HG02610 (cell line): Measurements from ENCODE around the gene AFF4.
"Not testable (repeated sequence)": the region's sequence is repeated elsewhere in the genome, so short reads cannot be mapped to it uniquely, and the experiment has no call there.

ENCODE experiments used
- ATAC-seq: cut with Tn5 transposase; IDR thresholded peaks from one replicate; pipeline ENCODE4 v1.9.1; 2021; ENCODE audit warnings: mild to moderate bottlenecking, moderate library complexity; ENCODE audit not compliant: unreplicated experiment

Gene AFF4, protein sequence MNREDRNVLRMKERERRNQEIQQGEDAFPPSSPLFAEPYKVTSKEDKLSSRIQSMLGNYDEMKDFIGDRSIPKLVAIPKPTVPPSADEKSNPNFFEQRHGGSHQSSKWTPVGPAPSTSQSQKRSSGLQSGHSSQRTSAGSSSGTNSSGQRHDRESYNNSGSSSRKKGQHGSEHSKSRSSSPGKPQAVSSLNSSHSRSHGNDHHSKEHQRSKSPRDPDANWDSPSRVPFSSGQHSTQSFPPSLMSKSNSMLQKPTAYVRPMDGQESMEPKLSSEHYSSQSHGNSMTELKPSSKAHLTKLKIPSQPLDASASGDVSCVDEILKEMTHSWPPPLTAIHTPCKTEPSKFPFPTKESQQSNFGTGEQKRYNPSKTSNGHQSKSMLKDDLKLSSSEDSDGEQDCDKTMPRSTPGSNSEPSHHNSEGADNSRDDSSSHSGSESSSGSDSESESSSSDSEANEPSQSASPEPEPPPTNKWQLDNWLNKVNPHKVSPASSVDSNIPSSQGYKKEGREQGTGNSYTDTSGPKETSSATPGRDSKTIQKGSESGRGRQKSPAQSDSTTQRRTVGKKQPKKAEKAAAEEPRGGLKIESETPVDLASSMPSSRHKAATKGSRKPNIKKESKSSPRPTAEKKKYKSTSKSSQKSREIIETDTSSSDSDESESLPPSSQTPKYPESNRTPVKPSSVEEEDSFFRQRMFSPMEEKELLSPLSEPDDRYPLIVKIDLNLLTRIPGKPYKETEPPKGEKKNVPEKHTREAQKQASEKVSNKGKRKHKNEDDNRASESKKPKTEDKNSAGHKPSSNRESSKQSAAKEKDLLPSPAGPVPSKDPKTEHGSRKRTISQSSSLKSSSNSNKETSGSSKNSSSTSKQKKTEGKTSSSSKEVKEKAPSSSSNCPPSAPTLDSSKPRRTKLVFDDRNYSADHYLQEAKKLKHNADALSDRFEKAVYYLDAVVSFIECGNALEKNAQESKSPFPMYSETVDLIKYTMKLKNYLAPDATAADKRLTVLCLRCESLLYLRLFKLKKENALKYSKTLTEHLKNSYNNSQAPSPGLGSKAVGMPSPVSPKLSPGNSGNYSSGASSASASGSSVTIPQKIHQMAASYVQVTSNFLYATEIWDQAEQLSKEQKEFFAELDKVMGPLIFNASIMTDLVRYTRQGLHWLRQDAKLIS

DNA sequence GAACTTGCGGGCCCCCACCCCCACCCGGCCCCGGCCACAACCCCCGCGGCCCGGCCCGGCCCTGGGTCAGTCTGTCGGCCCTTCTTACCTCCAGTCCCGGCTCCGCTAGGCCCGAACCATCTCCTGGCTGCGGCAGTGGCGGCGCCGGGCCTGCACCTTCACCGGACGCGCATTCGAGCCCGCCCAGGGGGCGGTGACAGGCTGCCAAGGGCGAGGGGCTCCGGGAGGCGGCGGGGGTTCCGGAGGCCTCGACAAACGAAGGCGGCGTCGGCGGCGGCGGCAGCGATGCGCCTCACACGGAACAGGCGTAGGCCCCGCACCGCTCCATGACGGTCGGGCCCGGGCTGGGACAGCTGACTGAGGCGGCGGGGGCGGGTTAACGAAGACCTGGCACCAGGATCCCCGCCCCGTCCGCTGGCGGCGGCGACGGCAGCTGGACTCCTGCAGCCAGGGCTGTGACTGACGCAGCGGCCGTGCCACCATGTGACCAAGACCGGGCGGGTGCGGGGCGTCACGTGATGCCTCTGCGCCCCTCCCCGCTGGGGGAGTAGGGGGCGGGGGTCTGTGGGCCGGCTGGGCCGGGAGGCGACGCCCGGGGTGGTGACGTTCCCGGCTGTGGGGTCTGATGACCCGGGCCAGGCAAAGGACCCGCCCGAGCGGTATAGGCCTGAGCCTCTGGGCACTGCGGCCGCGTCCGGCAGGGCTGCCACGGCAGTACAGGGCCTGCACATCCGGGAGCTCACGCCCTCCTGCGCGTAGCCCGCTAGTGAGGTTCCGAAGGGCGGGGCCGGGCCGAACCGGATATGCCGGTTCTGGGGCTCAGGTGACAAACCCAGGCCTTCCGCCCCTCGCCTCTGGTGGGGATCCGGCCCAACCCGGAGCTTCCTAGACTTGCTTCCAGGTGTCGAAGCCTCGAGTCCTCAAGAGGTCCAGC, at the start of gene AFF4:
TSS of gene AFF4 (minus strand) at position 464 of the 934 bp plus-strand sequence. CDS start 26,445 bp downstream, outside the sequence.
- peak; percentile 94 for ATAC-seq

DNA sequence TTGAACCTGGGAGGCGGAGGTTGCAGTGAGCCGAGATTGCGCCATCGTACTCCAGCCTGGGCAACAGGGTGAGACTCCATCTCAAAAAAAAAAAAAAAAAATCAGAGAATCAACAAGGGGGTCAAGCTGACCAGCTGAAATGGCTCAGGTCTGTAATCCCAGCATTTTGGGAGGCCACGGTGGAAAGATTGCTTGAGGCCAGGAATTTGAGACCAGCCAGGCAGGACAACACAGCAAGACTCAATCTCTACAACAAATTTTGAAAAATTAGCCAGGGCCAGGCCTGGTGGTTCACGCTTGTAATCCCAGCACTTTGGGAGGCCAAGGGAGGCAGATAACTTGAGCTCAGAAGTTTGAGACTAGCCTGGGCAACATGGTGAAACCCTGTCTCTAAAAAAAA, 45.0 kb upstream of the AFF4 start:
- not testable (repeated sequence) for ATAC-seq

DNA sequence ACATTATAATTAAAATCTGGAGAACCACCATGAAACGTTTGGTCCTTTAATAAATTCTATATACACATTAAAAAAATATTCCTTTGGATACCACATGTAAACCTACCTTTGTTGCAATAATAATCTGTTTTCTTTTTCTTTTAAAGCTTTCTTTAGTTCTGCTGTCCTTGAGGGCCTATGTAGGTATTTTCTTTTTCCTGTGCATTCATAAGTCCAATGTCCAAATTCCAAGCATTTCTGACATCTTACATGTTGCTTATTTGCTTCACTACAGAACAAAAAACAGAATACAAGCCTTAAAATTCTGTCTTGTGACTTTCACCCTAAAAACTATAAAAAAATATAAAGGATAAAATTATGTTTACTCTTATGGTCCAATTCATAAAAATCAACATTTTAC, 43.2 kb upstream of the AFF4 start:
- no peak for ATAC-seq

DNA sequence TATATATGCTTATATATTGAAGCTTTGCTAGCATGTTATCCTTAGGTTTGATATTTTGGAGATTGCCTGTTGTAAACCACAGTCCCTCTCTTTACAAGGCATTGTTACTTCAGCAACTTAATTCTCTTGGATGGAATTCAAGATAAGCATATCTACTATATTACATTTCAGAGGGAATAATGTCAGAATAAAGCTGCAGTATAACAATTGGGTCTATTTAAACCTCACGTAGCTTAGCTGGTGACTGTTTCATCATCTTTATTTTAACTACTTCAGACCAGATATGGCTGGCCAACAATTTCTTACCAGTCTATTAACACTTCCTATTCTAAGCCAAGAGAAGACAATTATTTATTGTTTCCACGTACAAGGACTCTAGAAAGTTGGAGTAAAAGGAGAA, 35.8 kb upstream of the AFF4 start:
- no peak for ATAC-seq

DNA sequence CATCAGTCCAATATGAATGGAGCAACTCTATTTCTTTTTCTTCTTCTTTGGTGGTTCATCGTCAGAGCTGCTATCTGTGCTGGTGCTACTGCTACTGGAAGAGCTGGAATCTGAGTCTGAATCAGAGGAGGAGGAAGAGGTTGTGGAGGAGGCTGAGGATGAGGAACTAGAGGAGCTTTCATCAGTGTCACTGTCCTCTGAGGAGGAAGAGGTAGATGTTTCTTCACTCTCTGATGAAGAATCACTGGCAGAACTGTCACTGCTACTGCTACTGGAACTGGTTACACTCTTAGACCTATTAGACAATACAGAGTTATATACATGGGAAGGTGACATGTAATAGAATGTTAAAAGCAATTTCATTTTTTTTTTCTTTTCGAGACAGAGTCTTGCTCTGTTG, 35.1 kb upstream of the AFF4 start:
- no peak for ATAC-seq

DNA sequence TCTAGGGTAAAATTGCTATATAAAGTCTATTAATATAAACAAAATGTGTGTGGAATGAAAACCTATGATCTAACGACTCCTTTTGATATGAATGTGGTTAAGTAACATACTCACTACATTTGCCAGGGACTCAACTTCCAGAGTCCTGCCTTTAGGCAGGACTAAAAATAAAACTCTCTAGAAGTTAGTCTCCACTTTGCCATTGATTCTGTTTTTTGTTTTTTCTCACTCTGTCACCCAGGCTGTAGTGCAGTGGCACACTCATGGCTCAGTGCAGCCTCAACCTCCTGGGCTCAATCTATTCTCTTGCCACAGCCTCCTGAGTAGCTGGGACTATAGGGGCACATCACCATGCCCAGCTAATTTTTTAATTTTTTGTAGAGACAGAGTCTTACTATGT, 32.9 kb upstream of the AFF4 start:
- no peak for ATAC-seq

DNA sequence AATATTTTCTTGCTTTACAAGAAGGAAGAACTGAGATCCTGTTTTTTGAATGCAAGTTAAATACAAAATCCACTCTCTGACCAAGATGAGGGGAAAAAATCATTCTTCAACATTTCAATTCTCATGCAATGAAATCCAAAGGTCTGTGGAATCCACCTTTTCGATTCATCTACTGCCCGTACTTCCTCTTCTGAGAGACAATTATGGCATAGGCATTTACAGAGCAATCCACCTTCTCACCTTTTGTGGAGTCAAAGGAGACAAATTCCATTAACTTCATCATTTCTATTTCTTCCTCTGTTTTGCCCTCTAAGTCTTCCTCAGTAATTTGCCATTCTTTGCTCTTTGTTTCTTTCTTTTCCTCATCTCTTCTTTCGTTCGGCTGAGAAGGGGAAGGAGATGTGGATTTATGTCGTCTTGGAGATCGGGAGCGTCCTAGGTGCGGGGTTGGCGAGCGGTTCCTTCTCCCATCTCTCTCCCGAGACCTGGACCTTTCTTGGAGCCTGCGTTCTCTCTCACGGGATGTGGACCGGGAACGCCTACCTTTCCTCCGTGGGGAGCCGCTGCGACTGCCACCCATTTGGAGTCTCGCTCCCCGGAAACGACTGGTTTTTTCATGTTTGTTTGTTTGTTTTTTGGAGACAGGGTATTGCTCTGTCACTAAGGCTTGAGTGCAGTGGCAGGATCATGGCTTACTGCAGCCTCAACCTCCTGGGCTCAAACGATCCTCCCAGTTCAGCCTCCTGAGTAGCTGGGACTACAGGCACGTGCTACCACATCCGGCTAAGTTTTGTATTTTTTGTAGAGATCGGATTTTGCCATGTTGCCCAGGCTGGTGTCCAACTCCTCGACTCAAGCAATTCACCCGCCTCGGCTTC, 24.3 kb upstream of the AFF4 start:
- ATAC-seq, result no peak

DNA sequence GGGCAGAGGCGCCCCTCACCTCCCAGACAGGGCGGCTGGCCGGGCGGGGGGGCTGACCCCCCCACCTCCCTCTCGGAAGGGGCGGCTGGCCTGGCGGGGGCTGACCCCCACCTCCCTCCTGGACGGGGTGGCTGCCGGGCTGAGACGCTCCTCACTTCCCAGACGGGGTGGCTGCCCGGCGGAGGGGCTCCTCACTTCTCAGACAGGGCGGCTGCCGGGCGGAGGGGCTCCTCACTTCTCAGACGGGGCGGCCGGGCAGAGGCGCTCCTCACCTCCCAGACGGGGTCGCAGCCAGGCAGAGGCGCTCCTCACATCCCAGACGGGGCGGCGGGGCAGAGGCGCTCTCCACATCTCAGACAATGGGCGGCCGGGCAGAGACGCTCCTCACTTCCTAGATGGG, 19.5 kb upstream of the AFF4 start:
- not testable (repeated sequence) for ATAC-seq

DNA sequence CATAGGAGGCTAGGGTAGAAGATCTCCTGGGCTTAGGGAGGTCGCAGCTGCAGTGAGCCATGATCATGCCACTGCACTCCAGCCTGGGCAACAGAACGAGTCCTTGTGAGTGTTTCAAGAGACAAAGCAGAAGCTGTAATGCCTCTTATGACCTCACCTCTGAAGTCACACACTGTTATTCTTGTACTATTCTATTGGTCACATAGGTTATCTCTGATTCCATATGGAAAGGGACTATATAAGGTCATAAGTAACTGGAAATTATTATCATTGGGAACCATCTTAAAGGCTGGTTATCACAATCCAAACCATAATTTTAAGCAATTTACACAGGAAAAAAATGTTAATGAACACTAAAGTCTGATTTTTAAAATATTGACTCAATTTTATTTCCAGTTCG, 17.9 kb upstream of the AFF4 start:
- ATAC-seq, result no peak

DNA sequence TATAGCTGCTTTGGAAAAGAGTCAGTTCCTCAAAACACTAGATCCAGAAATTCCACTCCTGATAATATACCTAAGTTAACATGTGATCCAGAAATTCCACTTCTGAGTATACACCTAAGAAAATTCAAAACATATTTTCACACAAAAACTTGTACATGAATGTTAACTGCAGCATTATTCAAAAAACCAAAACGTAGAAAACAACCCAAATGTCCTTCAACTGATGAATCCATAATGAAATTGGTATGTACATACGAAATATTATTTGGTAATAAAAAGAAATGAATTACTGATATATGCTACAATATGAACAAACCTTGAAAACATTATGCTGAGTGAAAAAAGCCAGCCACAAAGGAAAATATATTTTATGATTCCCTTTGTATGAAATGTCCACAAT, 16.5 kb upstream of the AFF4 start:
- no peak for ATAC-seq

DNA sequence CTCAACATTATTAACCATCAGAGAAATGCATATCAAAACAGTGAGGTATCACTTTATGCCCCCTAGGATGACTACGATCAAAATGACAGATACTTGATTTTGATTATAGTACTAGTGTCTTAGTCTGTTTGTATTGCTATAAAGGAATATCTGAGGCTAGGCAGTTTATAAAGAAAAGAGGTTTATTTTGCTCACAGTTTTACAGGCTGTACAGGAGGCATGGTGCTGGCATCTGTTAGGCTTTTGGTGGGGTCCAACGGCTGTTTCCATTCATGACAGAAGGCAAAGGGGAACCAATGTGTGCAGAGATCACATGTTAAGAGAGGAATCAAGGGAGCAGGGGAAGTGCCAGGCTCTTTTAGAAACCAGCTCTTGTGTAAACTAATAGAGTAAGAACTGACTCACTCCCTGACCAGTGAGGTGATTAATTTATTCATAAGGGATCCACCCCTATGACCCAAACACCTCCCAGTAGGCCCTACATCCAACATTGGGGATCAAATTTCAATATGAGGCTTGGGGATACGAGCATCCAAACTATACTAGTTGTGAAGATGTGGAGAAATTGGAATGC, 16.0 kb upstream of the AFF4 start:
- ATAC-seq, result no peak

DNA sequence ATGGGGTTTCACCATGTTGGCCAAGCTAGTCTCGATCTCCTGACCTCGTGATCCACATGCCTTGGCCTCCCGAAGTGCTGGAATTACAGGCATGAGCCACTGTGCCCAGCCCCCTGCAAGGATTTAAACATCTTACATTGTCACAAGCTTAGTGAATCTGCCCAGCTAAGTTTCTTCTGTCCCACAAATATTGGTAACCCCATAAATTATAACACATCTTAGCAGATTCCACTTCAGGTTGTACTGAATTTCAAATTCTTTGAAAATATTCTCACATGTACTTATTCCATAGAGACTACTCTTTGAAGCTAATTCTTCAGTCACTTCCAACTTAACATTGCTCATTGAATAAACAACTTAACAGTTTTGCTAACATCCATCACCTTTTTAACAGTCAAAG, 13.4 kb upstream of the AFF4 start:
- ATAC-seq, result no peak

DNA sequence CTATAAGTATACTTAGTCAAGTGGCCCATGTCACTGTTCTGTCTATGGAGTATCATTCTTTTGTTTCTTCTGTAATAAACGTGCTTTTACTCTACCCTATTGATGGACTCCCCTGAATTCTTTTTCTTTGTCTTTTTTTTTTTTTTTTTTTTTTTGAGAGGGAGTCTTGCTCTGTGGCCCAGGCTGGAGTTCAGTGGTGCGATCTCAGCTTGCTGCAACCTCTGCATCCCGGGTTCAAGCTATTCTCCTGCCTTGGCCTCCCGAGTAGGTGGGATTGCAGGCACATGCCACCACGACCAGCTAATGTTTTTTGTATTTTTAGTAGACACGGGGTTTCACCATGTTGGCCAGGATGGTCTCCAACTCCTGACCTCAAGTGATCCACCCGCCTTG, 9.0 kb upstream of the AFF4 start:
- not testable (repeated sequence) for ATAC-seq

DNA sequence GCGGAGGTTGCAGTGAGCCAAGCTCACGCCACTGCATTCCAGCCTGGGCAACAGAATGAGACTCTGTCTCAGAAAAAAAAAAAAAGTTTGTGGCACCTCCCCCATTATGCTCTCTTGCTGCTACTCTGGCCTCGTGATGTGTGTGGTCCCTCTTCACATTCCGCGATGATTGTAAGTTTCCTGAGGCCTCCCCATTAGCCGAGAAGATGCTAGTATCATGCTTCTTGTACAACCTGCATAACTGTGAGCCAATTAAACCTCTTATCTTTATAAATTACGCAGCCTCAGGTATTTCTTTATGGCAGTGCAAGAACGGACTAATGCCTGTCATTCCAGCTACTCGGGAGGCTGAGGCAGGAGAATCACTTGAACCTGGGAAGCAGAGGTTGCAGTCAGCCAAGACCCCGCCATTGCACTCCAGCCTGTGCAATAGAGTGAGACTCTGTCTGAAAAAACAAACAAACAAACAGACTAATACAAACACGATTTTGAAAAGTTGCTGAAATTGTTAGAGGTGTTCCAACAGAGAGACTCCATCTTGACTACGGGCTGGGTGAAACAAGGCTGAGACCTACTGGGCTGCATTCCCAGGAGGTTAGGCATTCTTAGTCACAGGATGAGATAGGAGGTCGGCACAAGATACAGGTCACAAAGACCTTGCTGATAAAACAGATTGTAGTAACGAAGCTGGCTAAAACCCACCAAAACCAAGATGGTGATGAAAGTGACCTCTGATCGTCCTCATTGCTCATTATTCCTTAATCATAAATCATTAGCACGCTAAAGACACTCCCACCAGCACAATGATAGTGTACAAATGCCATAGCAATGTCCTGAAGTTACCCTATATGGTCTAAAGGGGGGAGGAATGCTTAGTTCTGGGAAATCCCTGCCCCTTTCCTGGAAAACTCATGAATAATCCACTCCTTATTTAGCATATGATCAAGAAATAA, 8.3 kb upstream of the AFF4 start:
- no peak for ATAC-seq

DNA sequence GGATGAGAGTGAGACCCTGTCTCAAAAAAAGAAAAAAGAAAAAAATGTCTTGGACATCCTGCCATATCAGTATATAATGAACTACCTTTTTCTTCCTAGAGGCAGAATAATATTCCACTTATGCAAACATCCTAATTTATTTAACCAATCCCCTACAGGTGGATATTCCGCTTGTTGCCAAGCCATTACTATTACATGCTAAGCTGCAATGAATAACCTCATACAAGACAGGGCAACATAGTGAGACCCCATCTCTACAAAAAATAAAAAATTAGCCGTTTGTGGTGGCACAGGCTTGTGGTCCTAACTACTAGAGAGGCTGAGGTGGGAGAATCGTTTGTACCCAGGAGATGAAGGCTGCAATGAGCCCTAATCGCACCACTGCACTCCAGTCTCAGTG, 1.7 kb upstream of the AFF4 start:
- no peak for ATAC-seq

DNA sequence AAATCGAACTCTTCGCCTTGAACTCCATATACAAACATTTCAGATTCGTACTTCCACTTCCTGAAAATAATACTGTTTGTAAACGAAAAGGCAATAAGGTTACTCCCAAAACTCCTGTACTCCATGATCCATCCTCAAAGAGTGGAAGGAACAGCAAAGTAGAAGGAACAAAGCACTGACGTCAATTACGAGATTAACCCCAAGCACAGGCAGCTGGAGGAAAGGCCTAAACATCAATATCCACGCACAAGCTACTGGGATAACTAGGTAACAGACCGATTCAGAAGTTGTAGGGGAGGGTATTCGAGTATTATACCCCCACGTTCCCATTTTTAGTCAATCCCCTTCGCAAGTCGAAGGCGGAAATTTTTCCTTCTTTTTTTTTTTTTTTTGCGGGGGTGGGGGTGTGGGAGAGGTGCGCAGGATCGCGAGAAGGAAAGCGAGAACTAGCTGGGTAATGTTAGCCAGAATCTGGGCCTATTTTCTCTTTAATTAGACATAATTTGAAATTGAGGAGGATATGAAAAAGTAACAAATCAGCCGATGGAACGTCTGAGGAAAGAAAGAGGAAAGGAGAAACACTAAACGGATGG, 909 bp downstream of the AFF4 start:
- no peak for ATAC-seq

DNA sequence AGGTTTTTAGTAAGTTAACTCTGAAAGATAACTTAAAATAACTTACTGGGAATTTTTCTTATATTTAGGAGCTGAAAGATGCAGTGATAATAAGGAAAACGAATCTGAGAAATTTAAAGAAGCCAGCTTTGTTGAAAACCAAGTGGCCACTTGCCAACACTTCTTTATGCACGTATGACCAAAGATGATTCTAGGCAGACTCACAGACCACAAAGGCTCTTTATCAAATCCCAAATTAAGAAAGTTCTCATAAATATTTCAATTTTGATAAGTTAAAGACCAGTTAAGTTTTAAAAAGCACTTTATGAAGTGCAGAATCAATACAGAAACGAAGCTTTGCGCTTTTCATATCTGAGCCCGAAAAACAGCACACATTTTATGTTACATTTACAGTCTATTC, 1.5 kb downstream of the AFF4 start:
- no peak for ATAC-seq
